Vagina (tissue), 2 donors: ENCODE measurements around the gene IL17RA. TPM values are rescaled to one million over a fixed set of nuclear protein-coding genes. Genes with fewer than 3 reads are reported as not detected.

Experiments
- DNase-seq, 2 donors: peaks; one replicate each; pipeline ENCODE4 v3.0.0-alpha.2; 2017; ENCODE audit errors: extremely low spot score in 2 of 2
- H3K27ac ChIP-seq: fragments of 200-600 bp; sonication (generic); one replicate; pipeline ENCODE4 v1.5.1; 2019
- H3K27me3 ChIP-seq: fragments of 200-600 bp; sonication (generic); one replicate; pipeline ENCODE4 v1.5.1; 2019
- H3K36me3 ChIP-seq, 2 donors: fragments of 200-600 bp; sonication (generic); one replicate each; pipeline ENCODE4 v1.5.1; 2017 to 2019
- H3K4me1 ChIP-seq: fragments of 200-600 bp; sonication (generic); one replicate; pipeline ENCODE4 v1.5.1; 2019
- H3K4me3 ChIP-seq, 2 donors: fragments of 200-600 bp; sonication (generic); 1 replicate in 1 of 2; 2 replicates in 1 of 2; pipeline ENCODE4 v1.5.1; 2016 to 2019
- H3K9me3 ChIP-seq: fragments of 200-600 bp; sonication (generic); one replicate; pipeline ENCODE4 v1.5.1; 2019
- POLR2A ChIP-seq, 2 donors: fragments of 450-650 bp; IDR thresholded peaks; one replicate each; pipeline ENCODE4 v1.6.1; 2017; ENCODE audit warnings: antibody characterized with exemption in 2 of 2, mild to moderate bottlenecking in 2 of 2, moderate library complexity in 2 of 2
- POLR2AphosphoS5 ChIP-seq, 2 donors: sonication (generic); formaldehyde crosslinking; IDR thresholded peaks; one replicate each; pipeline ENCODE4 v1.9.0; 2017; ENCODE audit warnings: antibody characterized with exemption in 2 of 2, mild to moderate bottlenecking in 2 of 2, low read depth in 1 of 2; ENCODE audit not compliant: insufficient read depth in 1 of 2
- intact Hi-C: fragments of 100-400 bp; cut with DNase I; formaldehyde crosslinking; loops from one replicate; pipeline ENCODE4 v1.15.1; 2023
- total RNA-seq: library from RNA; depleted of rRNA; stranded (reverse); fragments of >200 nt; gene quantifications from one replicate; pipeline ENCODE4 v1.2.3, GENCODE V29; 2016
- TF ChIP-seq, protein P1 (sequence below), 3 experiments: fragments of 450-650 bp in 2 of 3; fragments of 200-600 bp in 1 of 3; sonication (generic) in 1 of 3; IDR thresholded peaks; one replicate each; pipeline ENCODE4 v1.5.1; 2017 to 2019; ENCODE audit warnings: antibody characterized with exemption in 3 of 3, mild to moderate bottlenecking in 2 of 3, moderate library complexity in 2 of 3

The IL17RA gene
- total RNA-seq, 1 donor from 2014 or later, result 13.3 TPM

DNA sequence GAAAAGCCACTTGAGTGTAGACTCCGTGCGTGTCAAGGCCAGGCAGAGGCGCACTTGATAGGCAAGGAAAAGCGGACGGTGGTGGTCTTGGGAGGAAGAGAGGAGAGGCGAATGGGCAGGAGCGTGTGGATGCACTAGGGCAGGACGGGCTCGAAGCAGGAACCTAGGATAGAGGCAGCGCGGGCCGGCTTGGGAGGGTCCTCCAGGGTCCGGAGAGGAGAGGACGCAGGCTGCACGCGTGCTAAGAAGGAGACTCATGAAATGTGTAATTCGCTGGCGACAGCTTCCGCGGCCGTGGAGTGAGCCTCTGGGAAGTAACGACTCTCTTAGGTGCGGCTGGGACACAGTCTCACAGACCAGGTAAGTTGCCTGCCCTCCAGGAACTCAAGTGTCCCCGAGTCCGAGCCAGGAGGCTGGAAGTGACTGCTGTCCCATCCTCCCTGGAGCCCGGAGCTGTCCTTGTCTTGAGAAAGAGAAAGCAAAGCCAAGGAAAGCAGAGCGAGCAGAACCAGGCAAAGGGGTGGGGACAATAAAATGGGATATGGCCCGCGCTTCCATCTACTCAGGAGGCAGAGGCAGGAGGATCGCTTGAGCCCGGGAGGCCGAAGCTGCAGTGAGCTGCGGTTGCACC lies 874 bp upstream of the IL17RA start:
- Histone ChIP-seq H3K4me1 (peaks cover 27% of the 10 kb centered on the region), H3K27me3 (no peaks in the 10 kb centered on the region), H3K27ac (peak overlapping the region; percentile 65), H3K9me3 (no peaks in the 10 kb centered on the region), H3K4me3 (peak overlapping the region; percentile 85 to 91), H3K36me3 (no peaks in the 10 kb centered on the region)
- DNase-seq, result no peak
- no peak for TF ChIP-seq POLR2A (IDR thresholded peaks at IDR 0.05)
- no peak for TF ChIP-seq POLR2AphosphoS5 (IDR thresholded peaks at IDR 0.05; ENCODE audit: insufficient read depth in 1 of 2, low read depth in 1 of 2)
- TF ChIP-seq, protein P1, sequence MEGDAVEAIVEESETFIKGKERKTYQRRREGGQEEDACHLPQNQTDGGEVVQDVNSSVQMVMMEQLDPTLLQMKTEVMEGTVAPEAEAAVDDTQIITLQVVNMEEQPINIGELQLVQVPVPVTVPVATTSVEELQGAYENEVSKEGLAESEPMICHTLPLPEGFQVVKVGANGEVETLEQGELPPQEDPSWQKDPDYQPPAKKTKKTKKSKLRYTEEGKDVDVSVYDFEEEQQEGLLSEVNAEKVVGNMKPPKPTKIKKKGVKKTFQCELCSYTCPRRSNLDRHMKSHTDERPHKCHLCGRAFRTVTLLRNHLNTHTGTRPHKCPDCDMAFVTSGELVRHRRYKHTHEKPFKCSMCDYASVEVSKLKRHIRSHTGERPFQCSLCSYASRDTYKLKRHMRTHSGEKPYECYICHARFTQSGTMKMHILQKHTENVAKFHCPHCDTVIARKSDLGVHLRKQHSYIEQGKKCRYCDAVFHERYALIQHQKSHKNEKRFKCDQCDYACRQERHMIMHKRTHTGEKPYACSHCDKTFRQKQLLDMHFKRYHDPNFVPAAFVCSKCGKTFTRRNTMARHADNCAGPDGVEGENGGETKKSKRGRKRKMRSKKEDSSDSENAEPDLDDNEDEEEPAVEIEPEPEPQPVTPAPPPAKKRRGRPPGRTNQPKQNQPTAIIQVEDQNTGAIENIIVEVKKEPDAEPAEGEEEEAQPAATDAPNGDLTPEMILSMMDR (IDR thresholded peaks at IDR 0.05), result no peak
- intact Hi-C loops, result no loop called here

DNA sequence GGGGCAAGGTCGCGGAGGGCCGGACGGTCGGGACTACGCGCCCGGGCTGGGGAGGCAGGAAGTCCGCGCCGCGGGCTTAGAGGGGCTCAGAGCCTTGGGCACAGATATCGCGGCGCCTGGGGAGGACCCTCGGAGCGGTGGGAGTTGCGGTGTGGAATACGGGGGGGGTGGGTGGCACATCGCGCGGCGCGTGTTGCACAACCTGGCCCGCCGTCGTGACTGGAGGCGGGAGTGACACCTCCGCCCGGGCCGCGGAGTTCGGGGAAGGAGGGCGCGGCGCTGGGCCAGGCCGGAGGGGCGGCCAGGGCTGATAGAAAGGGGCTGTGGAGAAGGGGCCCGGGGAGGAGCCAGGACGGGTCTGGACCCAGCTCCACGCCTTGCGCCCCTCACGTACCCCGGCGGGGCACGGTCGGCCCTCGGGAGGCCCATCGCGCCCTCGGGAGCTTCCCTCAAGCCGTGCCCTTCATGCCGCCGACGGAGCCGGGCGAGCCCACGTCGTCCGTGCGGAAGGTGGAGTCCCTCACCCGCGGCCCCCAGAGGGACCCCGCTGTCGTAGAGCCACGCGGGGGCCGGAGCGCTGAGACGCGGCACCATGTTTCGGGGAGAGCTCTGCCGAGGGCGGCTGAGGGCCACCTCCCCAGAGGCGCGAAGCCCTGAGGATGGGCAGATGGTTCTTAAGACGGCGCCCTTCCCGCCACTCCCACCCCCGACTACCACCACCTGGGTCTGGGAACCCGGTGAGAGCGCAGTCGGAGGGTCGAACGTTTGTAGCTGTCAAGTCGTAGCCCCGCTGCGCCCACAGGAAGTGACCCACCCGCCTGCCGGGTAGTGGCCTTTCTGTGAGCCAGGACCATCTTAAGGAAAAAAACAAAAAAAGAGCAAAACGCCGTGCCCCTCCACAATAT lies 729 bp downstream of the IL17RA start:
- Histone ChIP-seq H3K4me1 (peaks cover 27% of the 10 kb centered on the region), H3K27me3 (no peaks in the 10 kb centered on the region), H3K9me3 (no peaks in the 10 kb centered on the region), H3K27ac (peak overlapping the region; percentile 65), H3K36me3 (no peaks in the 10 kb centered on the region), H3K4me3 (peak overlapping the region; percentile 85 to 91)
- DNase-seq, result no peak
- intact Hi-C loops, result loop anchor here (5.0 kb wide), 1 partner anchor 82 kb away; no protein-coding TSS in a partner anchor
- TF ChIP-seq, protein P1 (IDR thresholded peaks at IDR 0.05), result no peak
- no peak for TF ChIP-seq POLR2A (IDR thresholded peaks at IDR 0.05)
- TF ChIP-seq POLR2AphosphoS5 (IDR thresholded peaks at IDR 0.05; ENCODE audit: insufficient read depth in 1 of 2, low read depth in 1 of 2), result peak in 1 of 2 donors; percentile 35

DNA sequence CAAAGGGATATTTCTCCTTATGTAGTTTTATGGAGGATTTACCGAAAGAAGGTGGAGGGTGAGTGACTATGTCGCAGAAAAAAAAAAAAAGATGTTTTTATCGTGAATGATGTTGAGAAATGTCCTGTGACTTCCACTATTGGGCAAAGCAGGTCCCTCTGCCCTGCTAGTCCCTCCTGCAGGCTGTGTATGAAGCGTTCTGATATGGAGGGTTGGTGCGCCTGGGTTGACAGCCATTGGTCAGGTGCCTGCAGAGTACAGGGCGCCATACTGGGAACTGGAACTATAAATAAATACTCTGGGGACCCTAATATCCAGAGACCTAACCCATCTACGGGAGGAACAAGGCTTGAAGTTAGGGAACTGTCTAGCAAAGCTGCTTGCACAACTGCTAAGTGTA lies 1.5 kb downstream of the IL17RA start:
- Histone ChIP-seq H3K9me3 (no peaks in the 10 kb centered on the region), H3K4me1 (peaks cover 27% of the 10 kb centered on the region), H3K27ac (no peak overlapping the region), H3K27me3 (no peaks in the 10 kb centered on the region), H3K4me3 (peak overlapping the region; percentile 85 to 91), H3K36me3 (no peaks in the 10 kb centered on the region)
- DNase-seq, result no peak
- intact Hi-C loops, result loop anchor here (5.0 kb wide), 1 partner anchor 81 kb away; no protein-coding TSS in a partner anchor
- TF ChIP-seq, protein P1 (IDR thresholded peaks at IDR 0.05), result no peak
- TF ChIP-seq POLR2A (IDR thresholded peaks at IDR 0.05) (no peak), POLR2AphosphoS5 (IDR thresholded peaks at IDR 0.05; ENCODE audit: insufficient read depth in 1 of 2, low read depth in 1 of 2) (no peak)

DNA sequence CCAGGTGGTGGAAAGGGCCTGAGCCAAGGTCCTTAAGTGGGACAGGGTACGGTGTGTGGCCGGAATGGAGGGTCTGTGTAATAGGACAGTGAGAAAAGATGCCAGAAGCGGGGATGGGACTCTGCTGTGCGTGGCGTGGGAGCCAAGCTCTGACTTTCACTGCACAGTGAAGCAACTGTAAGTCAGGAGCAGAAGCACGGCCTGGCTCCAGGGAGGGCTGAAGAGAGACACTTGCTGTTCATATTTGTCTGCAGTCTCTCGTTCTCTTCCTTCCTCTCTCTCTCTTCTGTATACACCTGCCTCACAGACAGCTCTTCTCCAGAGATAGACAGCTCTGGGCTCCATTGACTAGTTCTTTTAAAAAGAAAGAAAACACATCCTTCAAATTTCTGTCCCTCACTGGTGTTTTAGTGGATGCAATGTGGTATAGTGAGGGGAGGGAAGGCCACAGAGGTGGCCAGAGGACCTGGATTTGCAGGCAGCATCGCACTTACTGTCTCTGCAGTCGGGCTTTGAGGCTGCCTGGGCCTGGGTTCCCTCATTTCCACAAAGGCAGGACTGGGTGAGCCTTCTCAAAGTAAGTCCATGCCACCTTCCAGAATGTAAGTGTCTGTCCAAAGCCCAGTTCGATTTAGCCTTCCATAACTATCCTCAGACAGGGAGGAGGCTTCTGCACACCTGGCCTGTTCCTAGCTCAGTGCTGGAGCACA lies 2.1 kb downstream of the IL17RA start:
- H3K4me3 ChIP-seq, result peak overlapping the region; percentile 85 to 91
- H3K27me3 ChIP-seq, result no peaks in the 10 kb centered on the region
- no peaks in the 10 kb centered on the region for H3K36me3 ChIP-seq
- no peaks in the 10 kb centered on the region for H3K9me3 ChIP-seq
- DNase-seq, result no peak
- intact Hi-C loops, result loop anchor here (5.0 kb wide), 1 partner anchor 80 kb away; no protein-coding TSS in a partner anchor
- H3K27ac ChIP-seq, result no peak overlapping the region
- H3K4me1 ChIP-seq, result peaks cover 27% of the 10 kb centered on the region
- TF ChIP-seq POLR2AphosphoS5 (IDR thresholded peaks at IDR 0.05; ENCODE audit: insufficient read depth in 1 of 2, low read depth in 1 of 2) (no peak), POLR2A (IDR thresholded peaks at IDR 0.05) (no peak)
- TF ChIP-seq, protein P1 (IDR thresholded peaks at IDR 0.05), result no peak
